Dermis microvascular lymphatic vessel endothelial cell (primary cell): ENCODE data around the gene MLKL. TPM values are rescaled to one million over a fixed set of nuclear protein-coding genes. Genes with fewer than 3 reads are reported as not detected.

Experiments
- DNase-seq, 2 donors: peaks; one replicate each; pipeline versions ENCODE4 v3.0.0 to v3.0.0-alpha.2; 2010; ENCODE audit warnings: low read depth in 2 of 2
- total RNA-seq: library from RNA; depleted of rRNA; stranded (reverse); fragments of >200 nt; gene quantifications from 2 replicates; pipeline ENCODE4 v1.2.1, GENCODE V29; 2014

Gene MLKL
- total RNA-seq, 1 donor from 2014 or later: 14.4 TPM

DNA sequence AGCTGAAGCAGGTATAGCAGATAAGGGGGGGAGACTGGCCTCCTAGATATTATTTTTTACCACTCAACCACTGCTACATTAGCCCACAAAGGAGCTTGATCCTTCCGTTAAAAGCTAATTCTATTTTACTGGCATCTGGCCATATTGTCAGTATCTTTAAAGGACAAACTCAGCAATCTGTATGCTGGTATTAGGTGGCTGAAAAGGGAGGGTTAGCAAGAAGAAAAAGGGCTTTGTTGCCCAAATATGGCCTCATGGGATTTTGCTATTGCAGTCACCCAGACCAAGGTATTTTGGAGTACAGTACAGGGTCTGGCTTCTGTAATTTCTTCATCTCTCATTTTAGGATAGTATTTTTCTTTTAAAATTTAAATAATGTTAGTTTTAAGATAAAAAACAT, 48.4 kb downstream of the MLKL start:
- no peak for DNase-seq

GRCh38 chr16:74651841-74652240, 48.8 kb downstream of the MLKL start:
- no peak for DNase-seq

DNA sequence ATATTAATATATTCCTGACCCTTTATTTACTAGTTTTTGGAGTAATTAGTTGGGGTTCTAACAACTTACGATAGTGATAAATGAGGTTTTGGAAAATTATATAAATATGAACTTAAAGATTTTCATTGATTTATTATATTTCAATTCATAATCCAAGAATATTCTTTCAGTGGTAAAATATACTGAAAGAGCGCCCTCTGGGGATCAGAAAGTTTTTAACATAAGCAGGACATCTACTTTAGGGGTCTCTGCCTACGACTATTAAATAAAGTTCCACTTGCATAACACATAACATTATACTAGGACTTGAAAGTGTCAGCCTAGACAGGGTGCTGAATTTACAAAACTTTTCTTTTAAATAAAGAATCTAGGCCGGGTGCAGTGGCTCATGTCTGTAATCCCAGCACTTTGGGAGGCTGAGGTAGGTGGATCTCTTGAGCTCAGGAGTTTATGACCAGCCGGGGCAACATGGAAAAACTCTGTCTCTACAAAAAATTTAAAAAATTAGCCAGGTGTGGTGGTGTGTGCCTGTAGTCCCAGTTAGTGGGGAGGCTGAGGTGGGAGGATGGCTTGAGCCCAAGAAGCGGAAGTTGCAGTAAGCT, 49.6 kb downstream of the MLKL start:
- peak in 1 of 2 donors; percentile 32 for DNase-seq

DNA sequence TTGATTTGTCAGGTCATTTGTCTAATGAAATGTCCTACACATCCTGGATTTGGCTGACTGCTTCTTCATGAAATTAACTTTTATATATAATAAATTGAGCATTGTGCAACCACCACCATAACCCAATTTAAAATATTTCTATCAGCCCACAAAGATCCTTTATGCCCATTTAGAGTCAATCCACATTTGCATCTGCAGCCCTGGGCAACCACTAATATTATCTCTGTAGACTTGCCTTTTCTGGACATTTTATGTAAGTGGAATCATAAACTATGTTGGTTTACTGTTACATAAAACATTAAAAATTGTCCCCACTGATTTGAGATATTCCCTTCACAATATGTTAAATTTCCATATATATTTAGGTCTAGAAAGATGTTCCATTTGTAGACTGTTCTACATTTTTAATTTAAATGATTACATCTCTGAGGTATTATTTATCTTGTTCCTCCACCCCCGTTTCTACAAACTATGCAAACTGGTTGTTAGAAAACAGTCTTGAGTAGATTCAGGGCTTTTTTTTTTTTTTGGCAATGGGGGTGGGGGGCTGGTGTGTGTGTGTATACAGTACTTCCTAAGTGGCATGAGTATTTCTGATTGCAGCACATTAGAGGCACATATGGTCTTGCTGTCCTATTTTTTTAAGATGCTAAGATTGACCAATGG, 50.7 kb downstream of the MLKL start:
- no peak for DNase-seq

GRCh38 chr16:74641969-74642368, 58.7 kb downstream of the MLKL start:
- DNase-seq: no peak

DNA sequence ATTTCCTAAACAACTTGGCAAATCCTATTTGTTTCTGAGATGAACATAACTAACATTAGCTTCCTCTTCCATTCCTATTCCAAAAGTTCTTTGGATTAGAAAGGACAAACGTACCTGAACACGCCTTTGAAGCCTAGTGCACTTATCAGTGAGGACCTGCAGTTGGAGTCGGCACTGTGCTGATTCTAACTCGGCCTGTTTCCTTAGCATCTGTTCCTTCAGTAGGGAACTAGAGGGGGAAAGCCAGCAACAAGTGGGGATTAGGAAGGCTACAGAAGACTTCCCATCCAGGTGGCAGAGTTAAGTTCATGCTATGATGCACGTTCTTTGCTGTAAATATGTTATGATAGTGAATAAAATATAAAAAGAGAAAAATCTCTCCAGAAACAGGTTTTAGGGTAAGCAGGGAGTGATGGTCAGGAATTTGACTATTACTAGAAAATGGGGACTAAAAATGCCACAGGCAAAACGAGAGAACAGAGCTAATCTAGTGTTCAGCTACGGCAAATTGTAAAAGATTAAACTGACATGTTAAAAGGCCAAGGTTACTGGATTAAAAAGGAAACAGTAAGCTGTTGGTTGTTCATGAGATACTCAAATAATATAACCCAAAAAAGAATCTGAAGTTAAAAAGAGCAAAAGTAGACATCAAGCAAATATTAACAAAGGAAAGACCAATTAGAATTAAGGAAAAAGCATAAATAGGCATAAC, 62.8 kb downstream of the MLKL start:
- DNase-seq: no peak

- no peak for DNase-seq
These were observed 65.4 kb downstream of the MLKL start for GRCh38 chr16:74635303-74635702.

DNA sequence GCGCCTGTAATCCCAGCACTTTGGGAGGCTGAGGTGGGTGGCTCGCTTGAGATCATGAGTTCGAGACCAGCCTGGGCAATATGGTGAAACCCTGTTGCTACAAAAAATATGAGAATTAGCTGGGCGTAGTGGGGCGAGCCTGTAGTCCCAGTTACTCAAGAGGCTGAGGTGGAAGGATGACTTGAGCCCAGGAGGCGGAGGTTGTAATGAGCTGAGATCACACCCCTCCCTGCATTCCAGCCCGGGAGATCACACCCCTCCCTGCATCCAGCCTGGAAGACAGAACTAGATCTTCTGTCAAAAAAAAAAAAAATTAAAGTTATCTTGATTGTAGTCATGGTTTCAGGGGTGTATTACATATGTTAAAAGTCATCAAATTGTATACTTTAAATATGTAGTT, 67.0 kb downstream of the MLKL start:
- no peak for DNase-seq

- peak; percentile 69 to 74 for DNase-seq
These were observed 73.0 kb downstream of the MLKL start for GRCh38 chr16:74627506-74628220.

DNA sequence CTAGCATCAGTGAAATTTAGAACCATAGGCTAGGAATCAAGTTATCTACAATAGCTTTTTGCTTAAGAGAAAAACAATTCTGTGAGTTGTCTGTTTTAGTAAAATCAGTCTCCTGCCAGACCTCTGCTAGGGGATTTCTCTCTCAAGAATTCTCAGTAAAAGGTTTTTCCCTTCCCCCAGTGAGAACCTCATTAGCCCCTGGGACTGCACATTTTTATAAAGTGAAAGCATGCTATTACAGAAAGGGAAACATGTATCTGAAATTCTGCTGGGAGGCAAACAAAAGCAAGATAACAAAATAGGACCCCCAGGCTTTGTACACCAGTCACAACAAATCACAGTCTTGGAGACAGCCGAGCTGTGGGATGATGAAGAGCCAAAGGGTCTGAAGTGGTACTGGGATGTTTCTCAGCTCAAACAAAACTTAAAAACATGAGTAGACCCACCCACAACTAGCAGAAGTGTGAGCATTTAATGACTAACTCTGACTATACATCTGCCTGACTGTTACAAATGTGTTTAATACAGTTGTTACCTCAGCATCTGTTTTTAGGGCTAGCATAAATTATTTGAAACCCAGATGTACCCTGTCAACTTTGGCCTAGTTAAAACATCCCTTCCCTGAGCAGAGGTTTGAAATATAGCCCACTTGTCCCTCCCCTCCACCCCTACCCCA, 73.8 kb downstream of the MLKL start:
- no peak for DNase-seq

DNA sequence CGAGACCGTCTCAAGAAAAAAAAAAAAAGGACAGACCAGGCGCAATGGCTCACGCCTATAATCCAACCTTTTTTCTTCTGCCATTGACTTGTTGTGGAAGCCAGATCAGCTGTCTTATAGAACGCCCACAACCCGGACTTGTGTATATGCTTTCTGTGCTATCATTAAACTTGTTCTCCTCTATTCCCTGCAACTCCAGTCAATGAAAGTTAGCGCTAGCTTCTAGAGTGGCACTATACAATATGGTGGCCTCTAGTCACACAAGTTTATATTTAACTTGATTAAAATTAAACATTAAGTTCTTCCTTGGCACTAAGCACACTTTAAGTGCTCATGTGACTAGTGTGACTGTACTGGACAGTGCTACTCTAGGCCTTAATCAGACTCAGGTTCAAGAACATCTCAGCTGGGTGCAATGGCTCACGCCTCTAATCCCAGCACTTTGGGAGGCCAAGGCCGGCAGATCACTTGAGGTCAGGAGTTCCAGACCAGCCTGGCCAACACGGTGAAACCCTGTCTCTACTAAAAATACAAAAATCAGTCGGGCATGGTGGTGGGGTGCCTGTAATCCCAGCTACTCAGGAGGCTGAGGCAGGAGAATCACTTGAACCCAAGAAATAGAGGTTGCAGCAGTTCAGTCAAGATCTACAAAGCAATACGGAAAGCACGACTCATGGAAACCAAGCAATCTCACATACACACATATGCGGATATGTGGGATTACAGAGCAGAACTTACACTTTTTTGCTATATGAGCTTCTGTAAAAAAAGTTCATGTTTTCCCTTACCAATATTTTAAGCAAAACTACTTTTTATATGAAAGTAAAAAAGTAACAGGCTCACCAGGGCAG, 74.9 kb downstream of the MLKL start:
- no peak for DNase-seq

- no peak for DNase-seq
These were observed 76.8 kb downstream of the MLKL start for GRCh38 chr16:74623839-74624235.

- peak; percentile 40 to 70 for DNase-seq
These were observed 77.3 kb downstream of the MLKL start for GRCh38 chr16:74623214-74623838.

DNA sequence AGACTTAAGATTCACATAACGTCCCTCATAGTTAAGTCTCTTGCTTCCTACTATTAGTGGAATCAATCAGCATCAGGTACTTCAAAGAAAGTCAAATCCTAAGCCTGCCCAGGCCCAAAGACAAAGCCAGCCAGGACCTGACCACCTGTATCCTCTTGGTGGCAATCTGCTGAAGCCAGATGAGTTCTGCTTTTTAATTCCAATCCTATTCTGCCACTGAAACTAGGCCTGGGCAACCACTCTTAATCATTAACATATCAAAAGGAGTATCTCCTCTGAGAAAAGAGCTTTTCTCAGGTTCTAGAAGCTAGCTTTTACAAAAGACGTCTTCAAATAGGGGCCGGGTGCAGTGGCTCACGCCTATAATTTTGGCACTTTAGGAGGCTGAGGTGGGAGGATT, 78.7 kb downstream of the MLKL start:
- DNase-seq: no peak

Other genes starting within 250 kb of the MLKL start
- 66.8 and 89.9 TPM in 2 replicates for gene GLG1, start 93.7 kb downstream of the MLKL start, total RNA-seq
- gene RFWD3, start 34.0 kb downstream of the MLKL start, total RNA-seq: 22.8 and 23.0 TPM in 2 replicates
- gene FA2H, start 74.0 kb upstream of the MLKL start, total RNA-seq: not detected in 2 replicates